Esophagus muscularis mucosa (tissue), 4 donors: ENCODE results near the gene TAS1R2. TPM values are rescaled to one million over a fixed set of nuclear protein-coding genes. Genes with fewer than 3 reads are reported as not detected.

ENCODE experiments used
- DNase-seq: peaks from one replicate; pipeline ENCODE4 v3.0.0-alpha.2; 2017; ENCODE audit errors: extremely low spot score
- H3K27ac ChIP-seq, 4 donors: fragments of 200-600 bp; sonication (generic); replicated peaks in 1 of 4; 1 replicate in 3 of 4; 2 replicates in 1 of 4; pipeline ENCODE4 v1.5.1; 2016 to 2019; ENCODE audit warnings: mild to moderate bottlenecking in 1 of 4
- H3K27me3 ChIP-seq, 4 donors: fragments of 200-600 bp; sonication (generic); one replicate each; pipeline versions ENCODE4 v1.5.1 to v1.6.0; 2016 to 2019
- H3K36me3 ChIP-seq, 4 donors: fragments of 200-600 bp; sonication (generic); one replicate each; pipeline ENCODE4 v1.5.1; 2016 to 2019
- H3K4me1 ChIP-seq, 4 donors: fragments of 200-600 bp; sonication (generic); one replicate each; pipeline ENCODE4 v1.5.1; 2016 to 2019
- H3K4me3 ChIP-seq, 4 donors: fragments of 200-600 bp; sonication (generic); 1 replicate in 2 of 4; 2 replicates in 2 of 4; pipeline ENCODE4 v1.5.1; 2016 to 2019; ENCODE audit warnings: mild to moderate bottlenecking in 4 of 4, moderate library complexity in 1 of 4
- H3K9me3 ChIP-seq, 4 donors: fragments of 200-600 bp; sonication (generic); 1 replicate in 3 of 4; 2 replicates in 1 of 4; pipeline ENCODE4 v1.5.1; 2016 to 2019
- EP300 ChIP-seq: sonication (generic); formaldehyde crosslinking; IDR thresholded peaks from one replicate; pipeline ENCODE4 v1.6.1; 2017; ENCODE audit warnings: antibody characterized with exemption
- POLR2A ChIP-seq: fragments of 450-650 bp; IDR thresholded peaks from one replicate; pipeline ENCODE4 v1.6.1; 2017; ENCODE audit warnings: antibody characterized with exemption, moderate library complexity, mild to moderate bottlenecking, low read depth
- POLR2AphosphoS5 ChIP-seq, 2 donors: sonication (generic); formaldehyde crosslinking; IDR thresholded peaks; one replicate each; pipeline ENCODE4 v1.6.1; 2017; ENCODE audit warnings: antibody characterized with exemption in 2 of 2
- WGBS: methylation state at CpG from one replicate; pipeline ENCODE4 v1.1.5; 2018; 5-methylcytosine and 5-hydroxymethylcytosine counted together
- intact Hi-C: fragments of 100-400 bp; cut with DNase I; formaldehyde crosslinking; loops from one replicate; pipeline ENCODE4 v1.15.1; 2023
- total RNA-seq, 4 donors: library from RNA; depleted of rRNA; stranded (reverse); fragments of >200 nt; gene quantifications; one replicate each; pipeline versions ENCODE4 v1.1.0 to v1.2.1, GENCODE V29; 2016
- TF ChIP-seq, protein P1 (sequence below), 3 experiments: fragments of 200-600 bp in 2 of 3; fragments of 450-650 bp in 1 of 3; sonication (generic) in 2 of 3; IDR thresholded peaks; one replicate each; pipeline ENCODE4 v1.5.1; 2017 to 2019; ENCODE audit warnings: antibody characterized with exemption in 3 of 3, mild to moderate bottlenecking in 2 of 3, moderate library complexity in 1 of 3

The TAS1R2 gene
- total RNA-seq, 4 donors from 2014 or later: not detected

DNA sequence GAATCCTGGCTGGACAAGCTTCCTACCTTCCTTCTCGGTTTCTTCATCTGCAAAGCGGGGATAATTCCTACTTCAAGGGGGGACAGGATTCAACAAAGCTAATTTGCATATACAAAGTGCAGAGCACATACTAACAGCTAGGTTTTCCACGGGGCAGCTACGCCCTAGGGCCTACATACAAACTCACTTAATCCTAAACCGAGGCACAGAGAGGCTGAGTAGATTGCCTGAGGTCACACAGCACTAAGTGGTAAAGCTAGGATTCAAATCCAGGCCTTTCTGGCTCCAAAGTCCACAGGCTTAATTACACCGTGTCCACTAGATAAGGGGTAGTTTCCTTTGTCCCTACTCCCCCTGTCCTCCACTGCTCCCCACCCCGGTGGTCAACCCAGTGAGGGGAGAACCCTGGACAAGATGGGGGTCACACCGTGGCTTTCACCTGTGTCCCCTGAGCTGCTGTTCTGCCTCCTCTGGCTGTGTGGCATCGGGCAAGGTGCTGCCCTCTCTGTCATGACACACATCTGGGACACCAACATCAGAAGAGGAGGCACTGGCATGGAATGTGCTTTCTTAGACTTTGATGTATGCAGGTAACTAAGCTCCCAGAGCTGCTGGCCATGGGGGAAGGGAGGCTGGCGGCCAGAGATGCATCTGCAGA, 44.5 kb downstream of the TAS1R2 start:
- TF ChIP-seq POLR2AphosphoS5 (IDR thresholded peaks at IDR 0.05) (no peak), POLR2A (no peak), EP300 (no peak)
- TF ChIP-seq, protein P1, sequence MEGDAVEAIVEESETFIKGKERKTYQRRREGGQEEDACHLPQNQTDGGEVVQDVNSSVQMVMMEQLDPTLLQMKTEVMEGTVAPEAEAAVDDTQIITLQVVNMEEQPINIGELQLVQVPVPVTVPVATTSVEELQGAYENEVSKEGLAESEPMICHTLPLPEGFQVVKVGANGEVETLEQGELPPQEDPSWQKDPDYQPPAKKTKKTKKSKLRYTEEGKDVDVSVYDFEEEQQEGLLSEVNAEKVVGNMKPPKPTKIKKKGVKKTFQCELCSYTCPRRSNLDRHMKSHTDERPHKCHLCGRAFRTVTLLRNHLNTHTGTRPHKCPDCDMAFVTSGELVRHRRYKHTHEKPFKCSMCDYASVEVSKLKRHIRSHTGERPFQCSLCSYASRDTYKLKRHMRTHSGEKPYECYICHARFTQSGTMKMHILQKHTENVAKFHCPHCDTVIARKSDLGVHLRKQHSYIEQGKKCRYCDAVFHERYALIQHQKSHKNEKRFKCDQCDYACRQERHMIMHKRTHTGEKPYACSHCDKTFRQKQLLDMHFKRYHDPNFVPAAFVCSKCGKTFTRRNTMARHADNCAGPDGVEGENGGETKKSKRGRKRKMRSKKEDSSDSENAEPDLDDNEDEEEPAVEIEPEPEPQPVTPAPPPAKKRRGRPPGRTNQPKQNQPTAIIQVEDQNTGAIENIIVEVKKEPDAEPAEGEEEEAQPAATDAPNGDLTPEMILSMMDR (IDR thresholded peaks at IDR 0.05): no peak
- DNase-seq: no peak
- Histone ChIP-seq H3K9me3 (no peaks in the 10 kb centered on the region), H3K36me3 (no peaks in the 10 kb centered on the region), H3K27ac (no peak overlapping the region), H3K4me3 (no peak overlapping the region), H3K27me3 (peaks cover 0 to 76% (median 10%) of the 10 kb centered on the region in 4 donors), H3K4me1 (no peaks in the 10 kb centered on the region)
- intact Hi-C loops: no loop called here
- WGBS: 65% methylated on average over 10 of the region's 10 CpGs

DNA sequence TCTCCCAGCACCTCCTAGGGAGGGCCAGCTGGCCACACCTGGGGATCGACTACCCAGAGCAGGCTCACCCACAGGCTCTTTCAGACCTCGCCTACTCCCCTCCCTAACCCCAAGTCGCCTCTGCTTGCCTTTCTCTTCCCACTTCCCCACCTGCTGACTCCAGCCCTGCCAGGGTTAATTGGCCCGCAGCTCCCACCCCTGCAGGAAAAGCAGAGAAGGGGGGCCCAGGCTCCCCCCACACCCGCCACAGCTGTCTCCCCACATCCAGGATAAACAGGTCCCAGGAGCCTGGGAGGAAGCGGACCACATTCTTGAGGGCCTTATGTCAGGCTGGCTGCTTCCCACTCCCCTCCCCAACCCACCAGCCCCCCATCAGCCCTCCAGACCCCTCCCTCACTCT, 45.0 kb downstream of the TAS1R2 start:
- Histone ChIP-seq H3K27ac (no peak overlapping the region), H3K36me3 (no peaks in the 10 kb centered on the region), H3K4me1 (no peaks in the 10 kb centered on the region), H3K4me3 (no peak overlapping the region), H3K27me3 (peaks cover 0 to 70% (median 6%) of the 10 kb centered on the region in 4 donors), H3K9me3 (no peaks in the 10 kb centered on the region)
- TF ChIP-seq POLR2A (no peak), POLR2AphosphoS5 (IDR thresholded peaks at IDR 0.05) (no peak), EP300 (no peak)
- TF ChIP-seq, protein P1 (IDR thresholded peaks at IDR 0.05): no peak
- no peak for DNase-seq
- WGBS: 29% methylated on average over 6 of the region's 6 CpGs
- intact Hi-C loops: no loop called here

DNA sequence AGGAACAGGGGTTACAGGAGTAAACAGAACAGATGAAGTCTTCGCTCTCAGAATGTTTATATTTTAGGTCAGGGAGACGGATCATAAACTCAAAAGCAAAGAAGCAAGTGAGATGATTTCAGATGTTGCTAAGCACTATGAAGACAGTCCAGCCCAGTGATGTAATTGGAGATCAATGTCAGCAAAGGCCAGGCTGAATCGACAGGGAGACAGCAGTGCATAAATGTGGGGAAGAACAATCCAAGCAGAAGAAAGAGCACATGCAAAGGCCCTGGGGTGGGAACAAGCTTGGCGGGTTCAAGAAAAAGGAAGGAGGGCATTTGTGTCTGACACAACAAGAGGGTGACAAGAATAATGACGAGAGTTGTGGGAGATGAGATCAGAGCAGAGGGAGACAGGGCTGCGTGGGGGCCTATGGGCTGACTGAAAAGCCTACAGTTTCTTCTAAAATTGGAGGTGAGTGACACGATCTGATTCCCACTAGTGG, 47.0 kb downstream of the TAS1R2 start:
- H3K27me3 ChIP-seq: peaks cover 0 to 67% (median 0%) of the 10 kb centered on the region in 4 donors
- 74% methylated on average over 7 of the region's 7 CpGs for WGBS
- TF ChIP-seq POLR2AphosphoS5 (IDR thresholded peaks at IDR 0.05): no peak

DNA sequence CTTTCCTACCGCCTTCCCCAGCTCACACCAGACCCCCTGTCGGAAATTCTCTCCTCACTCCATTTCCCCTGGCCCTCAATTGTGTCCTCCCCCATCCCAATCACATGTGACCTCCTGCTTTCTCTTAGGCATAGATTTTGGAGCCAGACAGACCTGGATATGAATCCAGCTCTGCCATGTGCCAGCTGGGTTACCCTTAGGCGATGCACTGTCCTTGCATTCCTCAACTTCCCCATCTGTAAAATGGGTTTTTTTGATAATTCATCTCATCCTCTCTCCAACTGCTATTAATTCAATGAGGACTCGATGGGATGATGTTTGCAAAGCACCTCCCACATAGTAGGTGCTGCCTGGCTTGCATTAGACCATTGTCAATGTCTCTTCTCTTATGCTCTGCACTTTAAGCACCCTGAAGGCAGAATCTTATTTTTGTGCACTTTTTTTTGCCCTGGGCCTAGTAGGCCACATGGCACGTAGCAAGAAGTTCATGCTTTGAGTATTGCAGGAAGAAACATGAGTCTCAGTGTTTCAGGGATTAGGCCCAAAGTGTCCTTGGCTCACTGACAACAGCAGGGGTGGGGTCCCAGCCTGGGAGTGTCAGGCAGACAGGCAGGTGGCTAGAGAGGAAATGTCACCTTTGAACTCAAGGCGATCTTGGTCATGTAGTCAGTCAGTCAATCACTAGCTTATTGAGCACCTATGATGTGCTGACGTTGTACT, 47.6 kb downstream of the TAS1R2 start:
- no peak for TF ChIP-seq POLR2A
- TF ChIP-seq POLR2AphosphoS5 (IDR thresholded peaks at IDR 0.05): no peak
- TF ChIP-seq EP300: no peak
- TF ChIP-seq, protein P1 (IDR thresholded peaks at IDR 0.05): no peak
- DNase-seq: no peak
- H3K27ac ChIP-seq: no peak overlapping the region
- intact Hi-C loops: no loop called here
- H3K9me3 ChIP-seq: no peaks in the 10 kb centered on the region
- peaks cover 0 to 65% (median 0%) of the 10 kb centered on the region in 4 donors for H3K27me3 ChIP-seq
- no peaks in the 10 kb centered on the region for H3K36me3 ChIP-seq
- no peaks in the 10 kb centered on the region for H3K4me1 ChIP-seq
- WGBS: 70% methylated on average over 7 of the region's 7 CpGs
- no peak overlapping the region for H3K4me3 ChIP-seq

More for the DNA sequence above, 47.0 kb downstream of the TAS1R2 start:
- no peaks in the 10 kb centered on the region for H3K4me1 ChIP-seq
- no peaks in the 10 kb centered on the region for H3K36me3 ChIP-seq
- no peak for DNase-seq
- H3K27ac ChIP-seq: no peak overlapping the region
- intact Hi-C loops: no loop called here
- no peaks in the 10 kb centered on the region for H3K9me3 ChIP-seq
- no peak overlapping the region for H3K4me3 ChIP-seq
